ENCODE measurements around the gene TRPV2.

The TRPV2 gene

GRCh38 chr17:16432017-16432416, 16.6 kb downstream of the TRPV2 start (continued):
- TF ChIP-seq POU6F1 (CRISPR knock-in tag; IDR thresholded peaks at IDR 0.05; ENCODE audit: borderline replicate concordance, low read depth) = no peak

DNA sequence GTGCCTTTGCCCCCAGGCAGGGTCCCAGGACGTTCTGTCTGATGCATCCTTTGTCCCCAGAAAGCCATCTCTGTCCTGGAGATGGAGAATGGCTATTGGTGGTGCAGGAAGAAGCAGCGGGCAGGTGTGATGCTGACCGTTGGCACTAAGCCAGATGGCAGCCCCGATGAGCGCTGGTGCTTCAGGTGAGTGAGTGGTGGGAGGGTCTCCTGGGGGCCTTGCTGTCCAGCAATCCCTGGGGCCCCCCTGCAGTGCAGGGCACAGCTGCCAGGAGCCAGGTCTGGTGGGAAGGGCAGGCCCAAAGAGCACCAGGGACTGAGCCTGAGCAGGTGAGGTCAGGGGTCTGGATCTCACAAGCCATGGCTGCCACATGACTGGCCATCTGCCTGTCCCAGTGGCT, 18.1 kb downstream of the TRPV2 start:
- ATAC-seq = no peak
- TF ChIP-seq TCF4 (CRISPR knock-in tag; IDR thresholded peaks at IDR 0.05; ENCODE audit: borderline replicate concordance) (no peak), CSDC2 (CRISPR knock-in tag; IDR thresholded peaks at IDR 0.05) (no peak)

DNA sequence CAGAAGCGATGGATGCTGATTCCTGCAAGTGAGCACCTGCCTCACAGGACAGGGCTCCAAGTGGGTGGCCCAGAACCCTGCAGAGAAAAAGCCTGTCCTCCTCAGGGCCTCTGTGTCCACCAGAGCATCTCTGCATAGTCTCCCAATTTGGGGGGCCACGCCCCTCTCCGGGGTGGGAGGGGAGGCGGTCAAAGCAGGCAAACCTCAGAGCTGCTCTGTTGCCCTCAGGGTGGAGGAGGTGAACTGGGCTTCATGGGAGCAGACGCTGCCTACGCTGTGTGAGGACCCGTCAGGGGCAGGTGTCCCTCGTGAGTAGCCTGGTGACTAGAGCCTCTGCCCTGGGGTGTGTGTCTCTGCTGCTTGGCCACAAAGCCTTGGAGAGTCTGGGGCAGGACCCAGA, 19.3 kb downstream of the TRPV2 start:
- TF ChIP-seq ZC3H10 (CRISPR knock-in tag; IDR thresholded peaks at IDR 0.05) = no peak
- TF ChIP-seq ZFP30 (CRISPR knock-in tag; IDR thresholded peaks at IDR 0.05) = no peak
- no peak for TF ChIP-seq PPARA (CRISPR knock-in tag; IDR thresholded peaks at IDR 0.05; ENCODE audit: borderline replicate concordance)
- no peak for TF ChIP-seq GLIS3 (CRISPR knock-in tag; IDR thresholded peaks at IDR 0.05)
- TF ChIP-seq TCF4 (CRISPR knock-in tag; IDR thresholded peaks at IDR 0.05; ENCODE audit: borderline replicate concordance) = no peak
- TF ChIP-seq CSDC2 (CRISPR knock-in tag; IDR thresholded peaks at IDR 0.05) = no peak
- no peak for TF ChIP-seq ARNTL (CRISPR knock-in tag; IDR thresholded peaks at IDR 0.05; ENCODE audit: borderline replicate concordance, low read depth)
- TF ChIP-seq ISL1 (CRISPR knock-in tag; IDR thresholded peaks at IDR 0.05) = no peak
- no peak for TF ChIP-seq PATZ1 (CRISPR knock-in tag; IDR thresholded peaks at IDR 0.05; ENCODE audit: borderline replicate concordance)
- TF ChIP-seq POU6F1 (CRISPR knock-in tag; IDR thresholded peaks at IDR 0.05; ENCODE audit: borderline replicate concordance, low read depth) = no peak
- no peak for TF ChIP-seq ZFP3 (CRISPR knock-in tag; IDR thresholded peaks at IDR 0.05)
- TF ChIP-seq CSRNP3 (CRISPR knock-in tag; IDR thresholded peaks at IDR 0.05) = no peak
- no peak for TF ChIP-seq OSR1 (CRISPR knock-in tag; IDR thresholded peaks at IDR 0.05)
- TF ChIP-seq ZNF565 (CRISPR knock-in tag; conservative IDR thresholded peaks at IDR 0.05; ENCODE audit: low read depth) = no peak
- no peak for TF ChIP-seq RARB (CRISPR knock-in tag; IDR thresholded peaks at IDR 0.05)
- TF ChIP-seq SNAI2 (CRISPR knock-in tag; IDR thresholded peaks at IDR 0.05) = no peak
- TF ChIP-seq ZNF8 (CRISPR knock-in tag; IDR thresholded peaks at IDR 0.05) = no peak
- TF ChIP-seq ZNF70 (CRISPR knock-in tag; IDR thresholded peaks at IDR 0.05) = no peak
- ATAC-seq = no peak

DNA sequence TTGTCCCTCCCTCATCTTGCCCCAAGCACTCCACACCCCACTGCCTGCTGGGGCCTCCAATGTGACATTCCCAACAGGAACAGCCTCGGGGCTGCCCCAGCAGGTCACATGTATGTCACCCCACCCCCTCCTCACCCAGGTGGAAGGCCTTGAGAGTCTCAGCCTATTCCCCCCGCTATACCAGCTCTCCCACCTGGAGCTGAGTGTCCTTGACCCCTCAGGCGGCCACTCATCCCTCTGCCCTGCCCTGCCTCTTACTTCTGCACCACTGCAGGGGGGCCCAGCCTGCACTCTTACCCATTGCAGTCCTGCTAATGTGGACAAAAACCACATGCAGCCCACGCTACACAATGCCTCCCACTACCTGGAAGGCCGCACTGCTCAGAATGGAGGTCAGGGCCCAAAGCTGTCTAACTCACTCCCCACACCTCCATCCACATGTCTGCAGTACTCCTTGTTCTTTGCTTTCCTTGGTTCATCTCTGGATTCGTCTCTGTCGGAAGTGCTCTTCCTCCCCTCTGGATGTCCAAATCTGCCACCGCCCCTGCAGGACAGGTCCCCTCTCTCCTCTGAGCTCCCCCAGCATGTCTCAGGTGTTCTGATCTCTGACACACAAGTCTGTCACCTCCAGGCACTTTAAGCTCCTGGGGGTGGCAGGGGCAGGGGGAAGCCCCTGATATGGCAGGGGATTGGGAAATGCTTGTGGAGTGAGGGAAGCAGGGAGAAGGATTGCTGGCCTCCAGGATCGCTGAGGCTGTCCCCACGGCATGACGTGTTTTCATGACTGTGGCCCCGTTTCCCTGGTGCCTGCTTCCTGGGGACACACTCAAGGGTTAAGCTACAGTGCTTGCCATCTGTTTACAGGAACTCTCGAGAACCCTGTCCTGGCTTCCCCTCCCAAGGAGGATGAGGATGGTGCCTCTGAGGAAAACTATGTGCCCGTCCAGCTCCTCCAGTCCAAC, 20.8 kb downstream of the TRPV2 start:
- ATAC-seq = no peak
- no peak for TF ChIP-seq POU6F1 (CRISPR knock-in tag; IDR thresholded peaks at IDR 0.05; ENCODE audit: borderline replicate concordance, low read depth)
- no peak for TF ChIP-seq SNAI2 (CRISPR knock-in tag; IDR thresholded peaks at IDR 0.05)
- TF ChIP-seq ESRRG (CRISPR knock-in tag; IDR thresholded peaks at IDR 0.05) = no peak
- no peak for TF ChIP-seq ARNTL (CRISPR knock-in tag; IDR thresholded peaks at IDR 0.05; ENCODE audit: borderline replicate concordance, low read depth)
- TF ChIP-seq GLIS3 (CRISPR knock-in tag; IDR thresholded peaks at IDR 0.05) = no peak
- TF ChIP-seq ISL1 (CRISPR knock-in tag; IDR thresholded peaks at IDR 0.05) = no peak
- no peak for TF ChIP-seq TSHZ2 (CRISPR knock-in tag; IDR thresholded peaks at IDR 0.05)
- no peak for TF ChIP-seq ZNF565 (CRISPR knock-in tag; conservative IDR thresholded peaks at IDR 0.05; ENCODE audit: low read depth)
- no peak for TF ChIP-seq RARB (CRISPR knock-in tag; IDR thresholded peaks at IDR 0.05)
